ENCODE results near the gene ZNF12.

DNA sequence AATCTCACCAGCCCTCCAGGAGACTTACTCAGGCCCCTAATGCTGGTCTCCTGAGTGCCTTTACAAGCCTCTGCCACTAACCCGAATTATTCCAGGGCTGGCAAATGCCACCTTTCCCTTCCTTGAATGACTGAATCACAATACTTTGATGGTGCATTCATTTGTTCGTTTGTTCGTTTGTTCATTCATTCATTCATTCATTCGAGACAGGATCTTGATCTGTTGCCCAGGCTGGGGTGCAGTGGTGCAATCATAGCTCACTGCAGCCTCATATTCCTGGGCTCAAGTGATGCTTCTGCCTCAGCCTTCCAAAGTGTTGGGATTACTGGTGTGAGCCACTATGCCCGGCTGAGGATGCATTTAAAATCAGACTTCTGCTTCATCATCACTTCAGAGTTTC is 6.0 kb downstream of the ZNF12 start:
- TF ChIP-seq CTCF (IDR thresholded peaks at IDR 0.05) (no peak), EP300 (IDR thresholded peaks at IDR 0.05) (no peak), POLR2A (IDR thresholded peaks at IDR 0.05) (no peak)
